OCI-LY7 (cell line): ENCODE data around the gene ASB2.

Source experiments
- EZH2phosphoT487 ChIP-seq: fragments of 200-600 bp; sonication (generic); IDR thresholded peaks from 2 replicates; pipeline ENCODE4 v1.6.1; 2018; ENCODE audit warnings: low read depth, borderline replicate concordance, mild to moderate bottlenecking, mixed run types, antibody characterized with exemption, low read length, moderate library complexity, mixed read lengths
- TF ChIP-seq, protein P1 (sequence below): fragments of 200-600 bp; sonication (generic); conservative IDR thresholded peaks from 2 replicates; pipeline ENCODE4 v1.5.1; 2014; ENCODE audit warnings: mild to moderate bottlenecking, antibody characterized with exemption, low read length, moderate library complexity, mixed read lengths

GRCh38 chr14:93965946-93966474 lies 10.4 kb downstream of the ASB2 start:
- TF ChIP-seq, protein P1, sequence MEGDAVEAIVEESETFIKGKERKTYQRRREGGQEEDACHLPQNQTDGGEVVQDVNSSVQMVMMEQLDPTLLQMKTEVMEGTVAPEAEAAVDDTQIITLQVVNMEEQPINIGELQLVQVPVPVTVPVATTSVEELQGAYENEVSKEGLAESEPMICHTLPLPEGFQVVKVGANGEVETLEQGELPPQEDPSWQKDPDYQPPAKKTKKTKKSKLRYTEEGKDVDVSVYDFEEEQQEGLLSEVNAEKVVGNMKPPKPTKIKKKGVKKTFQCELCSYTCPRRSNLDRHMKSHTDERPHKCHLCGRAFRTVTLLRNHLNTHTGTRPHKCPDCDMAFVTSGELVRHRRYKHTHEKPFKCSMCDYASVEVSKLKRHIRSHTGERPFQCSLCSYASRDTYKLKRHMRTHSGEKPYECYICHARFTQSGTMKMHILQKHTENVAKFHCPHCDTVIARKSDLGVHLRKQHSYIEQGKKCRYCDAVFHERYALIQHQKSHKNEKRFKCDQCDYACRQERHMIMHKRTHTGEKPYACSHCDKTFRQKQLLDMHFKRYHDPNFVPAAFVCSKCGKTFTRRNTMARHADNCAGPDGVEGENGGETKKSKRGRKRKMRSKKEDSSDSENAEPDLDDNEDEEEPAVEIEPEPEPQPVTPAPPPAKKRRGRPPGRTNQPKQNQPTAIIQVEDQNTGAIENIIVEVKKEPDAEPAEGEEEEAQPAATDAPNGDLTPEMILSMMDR, result no peak
- TF ChIP-seq EZH2phosphoT487, result no peak
